GM12873 (cell line): ENCODE measurements around the gene AVEN.
A peak's percentile ranks its signal among the peaks of the same experiment; 100 is the strongest.

Source experiments
- CTCF ChIP-seq: IDR thresholded peaks from 2 replicates; pipeline ENCODE4 v1.5.1; 2012; ENCODE audit warnings: low read depth, mild to moderate bottlenecking, moderate library complexity, low read length, control low read depth; ENCODE audit not compliant: insufficient read depth; ENCODE audit errors: missing control alignments

Gene AVEN

DNA sequence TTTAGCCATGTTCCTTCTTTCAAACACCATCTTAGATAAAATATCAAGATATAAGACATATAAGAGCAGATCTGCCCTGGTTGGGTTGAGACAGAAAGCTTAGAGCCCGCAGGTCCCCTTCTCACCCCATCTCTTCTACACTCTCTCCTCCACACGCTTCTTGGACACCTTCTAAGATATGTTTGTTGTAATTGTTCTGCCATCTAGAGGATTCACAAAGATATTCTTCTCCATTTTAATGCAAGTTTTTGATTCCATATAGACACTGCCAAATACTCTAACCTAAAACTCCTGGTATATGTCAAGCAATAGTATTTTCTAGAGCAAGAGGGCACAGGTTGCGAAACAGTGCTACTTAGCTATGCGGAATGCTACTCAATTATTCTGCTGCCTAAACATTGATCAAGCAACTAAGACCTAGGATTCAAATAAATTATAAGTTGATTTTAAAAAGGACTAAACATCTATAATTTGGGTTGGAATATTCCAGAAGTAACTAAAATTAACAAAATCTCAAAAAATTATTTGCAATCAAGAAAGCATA is 63.9 kb downstream of the AVEN start:
- no peak for TF ChIP-seq CTCF

DNA sequence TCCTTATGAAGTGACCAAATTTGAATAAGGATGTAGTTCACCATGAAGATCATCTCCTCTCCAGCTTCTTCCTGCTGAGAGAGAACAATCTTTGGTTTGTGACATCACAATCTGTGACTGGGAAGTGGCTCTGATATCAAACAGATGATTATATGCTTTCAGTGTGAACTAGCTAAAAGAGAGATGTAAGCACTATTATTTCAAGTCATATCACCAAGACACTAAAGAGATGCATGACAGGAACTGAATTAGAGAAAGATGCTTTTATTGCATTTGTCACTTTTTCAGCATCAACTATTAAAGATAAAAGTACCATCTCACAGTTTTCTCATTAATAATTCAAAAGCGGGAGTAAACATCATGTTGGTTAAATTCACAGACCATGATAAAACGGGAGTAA is 67.2 kb downstream of the AVEN start:
- TF ChIP-seq CTCF = no peak

- no peak for TF ChIP-seq CTCF
These were observed 70.2 kb downstream of the AVEN start for GRCh38 chr15:33968821-33969220.

- TF ChIP-seq CTCF = no peak
These were observed 70.8 kb downstream of the AVEN start, which contains the start of gene CHRM5 for GRCh38 chr15:33968224-33968623. TSS of gene CHRM5 (plus strand) at chr15:33968497. CDS start at chr15:34062718, 94,221 bp downstream.

DNA sequence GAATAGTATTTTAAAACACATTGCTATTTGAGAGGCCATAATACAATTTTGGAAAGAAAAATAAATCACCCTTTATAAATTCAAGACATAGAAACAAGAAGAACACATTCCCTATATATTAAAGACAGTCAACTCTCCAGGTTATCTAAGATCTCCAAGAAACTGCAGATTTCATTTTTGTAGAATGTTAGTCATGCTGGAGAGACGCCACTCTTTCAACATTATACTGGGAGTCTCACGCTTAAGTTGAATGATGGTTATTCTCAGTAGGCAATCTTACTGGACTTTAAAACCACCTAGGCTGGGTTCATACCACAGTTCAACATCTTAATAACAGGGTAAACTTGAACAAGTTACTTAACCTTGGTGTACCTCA is 74.4 kb downstream of the AVEN start:
- no peak for TF ChIP-seq CTCF

GRCh38 chr15:33963831-33964664 is 75.0 kb downstream of the AVEN start:
- TF ChIP-seq CTCF = peak; percentile 73

GRCh38 chr15:33960549-33960935 is 78.5 kb downstream of the AVEN start:
- TF ChIP-seq CTCF = no peak
